HepG2 (cell line): ENCODE results near the gene CYB561. TPM values are rescaled to one million over a fixed set of nuclear protein-coding genes. Genes with fewer than 3 reads are reported as not detected.

Source experiments
- AKAP8 ChIP-seq: sonication (generic); formaldehyde crosslinking; IDR thresholded peaks from 2 replicates; pipeline ENCODE4 v1.5.1; 2020; ENCODE audit warnings: mild to moderate bottlenecking, missing genetic modification reagents
- ATF3 ChIP-seq: sonication (generic); formaldehyde crosslinking; IDR thresholded peaks from 2 replicates; pipeline ENCODE4 v1.4.0; 2020; ENCODE audit warnings: missing genetic modification reagents
- BRCA1 ChIP-seq: sonication (generic); formaldehyde crosslinking; IDR thresholded peaks from 2 replicates; pipeline ENCODE4 v1.4.0; 2020; ENCODE audit warnings: missing genetic modification reagents
- CENPX ChIP-seq: sonication (generic); formaldehyde crosslinking; IDR thresholded peaks from 2 replicates; pipeline ENCODE4 v1.9.0; 2021; ENCODE audit warnings: mild to moderate bottlenecking, missing genetic modification reagents, moderate library complexity
- CHD4 ChIP-seq: fragments of 200-600 bp; sonication (generic); IDR thresholded peaks from 2 replicates; pipeline ENCODE4 v1.7.0; 2017; ENCODE audit warnings: mild to moderate bottlenecking, low read length, borderline replicate concordance
- DR1 ChIP-seq: sonication (generic); formaldehyde crosslinking; IDR thresholded peaks from 2 replicates; pipeline ENCODE4 v1.8.0; 2021; ENCODE audit warnings: mild to moderate bottlenecking, missing genetic modification reagents, inconsistent platforms
- GZF1 ChIP-seq: sonication (generic); formaldehyde crosslinking; IDR thresholded peaks from 2 replicates; pipeline ENCODE4 v1.5.1; 2020; ENCODE audit warnings: mild to moderate bottlenecking, missing genetic modification reagents
- MIER2 ChIP-seq: IDR thresholded peaks from 2 replicates; pipeline ENCODE4 v1.6.1; 2016; ENCODE audit warnings: missing biosample characterization, missing genetic modification reagents
- PAF1 ChIP-seq: IDR thresholded peaks from 2 replicates; pipeline ENCODE4 v1.6.1; 2016; ENCODE audit warnings: missing genetic modification reagents, missing compliant biosample characterization
- SAP130 ChIP-seq: IDR thresholded peaks from 2 replicates; pipeline ENCODE4 v1.6.1; 2016; ENCODE audit warnings: low read depth
- ZKSCAN5 ChIP-seq: sonication (generic); formaldehyde crosslinking; IDR thresholded peaks from 2 replicates; pipeline ENCODE4 v1.5.1; 2020; ENCODE audit warnings: mild to moderate bottlenecking, missing genetic modification reagents
- ZNF333 ChIP-seq: sonication (generic); formaldehyde crosslinking; IDR thresholded peaks from 2 replicates; pipeline ENCODE4 v1.4.0; 2020; ENCODE audit warnings: mild to moderate bottlenecking, missing genetic modification reagents, borderline replicate concordance
- ZNF335 ChIP-seq: sonication (generic); formaldehyde crosslinking; IDR thresholded peaks from 2 replicates; pipeline ENCODE4 v1.4.0; 2020; ENCODE audit warnings: missing genetic modification reagents
- ZNF432 ChIP-seq: sonication (generic); formaldehyde crosslinking; IDR thresholded peaks from 2 replicates; pipeline ENCODE4 v1.5.0; 2020; ENCODE audit warnings: missing genetic modification reagents, mild to moderate bottlenecking, borderline replicate concordance
- ZNF44 ChIP-seq: sonication (generic); formaldehyde crosslinking; IDR thresholded peaks from 2 replicates; pipeline ENCODE4 v1.5.1; 2020; ENCODE audit warnings: mild to moderate bottlenecking, missing genetic modification reagents
- ZNF547 ChIP-seq: sonication (generic); formaldehyde crosslinking; IDR thresholded peaks from 2 replicates; pipeline ENCODE4 v1.5.1; 2020; ENCODE audit warnings: mild to moderate bottlenecking, missing genetic modification reagents
- ZNF556 ChIP-seq: sonication (generic); formaldehyde crosslinking; IDR thresholded peaks from 2 replicates; pipeline ENCODE4 v1.4.0; 2020; ENCODE audit warnings: mild to moderate bottlenecking, missing genetic modification reagents, borderline replicate concordance
- ZNF558 ChIP-seq: sonication (generic); formaldehyde crosslinking; IDR thresholded peaks from 2 replicates; pipeline ENCODE4 v1.9.0; 2022; ENCODE audit warnings: mild to moderate bottlenecking, missing genetic modification reagents, borderline replicate concordance
- ZNF816 ChIP-seq: sonication (generic); formaldehyde crosslinking; IDR thresholded peaks from 2 replicates; pipeline ENCODE4 v1.8.0; 2022; ENCODE audit warnings: missing genetic modification reagents, mild to moderate bottlenecking, borderline replicate concordance
- polyA plus RNA-seq, 8 experiments: library from polyadenylated mRNA; depleted of rRNA in 3 of 8; stranded (reverse) in 7 of 8; unstranded in 1 of 8; fragments of >200 nt; fragmentation: Illumina TruSeq in 4 of 8; extraction: Trizol in 4 of 8; gene quantifications; 2 replicates each; pipeline versions ENCODE4 v1.2.1 to v1.2.3, GENCODE V29; 2011 to 2016; ENCODE audit warnings: low read depth in 4 of 8, missing spikeins in 1 of 8, mixed read lengths in 1 of 8; ENCODE audit not compliant: insufficient read depth in 1 of 8
- total RNA-seq, 5 experiments: library from RNA; depleted of rRNA; stranded (reverse); fragments of >200 nt; fragmentation: Illumina TruSeq; extraction: Trizol; gene quantifications; 2 replicates each; pipeline ENCODE4 v1.2.3, GENCODE V29; 2016; ENCODE audit warnings: low read depth in 1 of 5
- TF ChIP-seq, protein P1 (sequence below): IDR thresholded peaks from 2 replicates; pipeline ENCODE4 v1.6.1; 2016; ENCODE audit warnings: low read depth, borderline replicate concordance
- TF ChIP-seq, protein P2 (sequence below): sonication (generic); formaldehyde crosslinking; IDR thresholded peaks from 2 replicates; pipeline ENCODE4 v1.4.0; 2020; ENCODE audit warnings: missing genetic modification reagents
- TF ChIP-seq, protein P3 (sequence below): sonication (generic); formaldehyde crosslinking; conservative IDR thresholded peaks from 2 replicates; pipeline ENCODE4 v1.4.0; 2020; ENCODE audit warnings: missing genetic modification reagents
- TF ChIP-seq, protein P4 (sequence below): sonication (generic); formaldehyde crosslinking; IDR thresholded peaks from 2 replicates; pipeline ENCODE4 v1.8.0; 2022; ENCODE audit warnings: mild to moderate bottlenecking, missing genetic modification reagents, moderate library complexity
- TF ChIP-seq, protein P5 (sequence below): IDR thresholded peaks from 2 replicates; pipeline ENCODE4 v1.6.1; 2016; ENCODE audit warnings: control low read depth
- TF ChIP-seq, protein P6 (sequence below): sonication (generic); formaldehyde crosslinking; IDR thresholded peaks from 2 replicates; pipeline ENCODE4 v1.4.0; 2020; ENCODE audit warnings: low read depth, mild to moderate bottlenecking, missing genetic modification reagents

The CYB561 gene
- total and polyA plus RNA-seq, 2 of the 13 experiments (the other 11 are each of a cell fraction or from before 2014, with no cell fraction given) = 1.5 to 6.7 TPM

DNA sequence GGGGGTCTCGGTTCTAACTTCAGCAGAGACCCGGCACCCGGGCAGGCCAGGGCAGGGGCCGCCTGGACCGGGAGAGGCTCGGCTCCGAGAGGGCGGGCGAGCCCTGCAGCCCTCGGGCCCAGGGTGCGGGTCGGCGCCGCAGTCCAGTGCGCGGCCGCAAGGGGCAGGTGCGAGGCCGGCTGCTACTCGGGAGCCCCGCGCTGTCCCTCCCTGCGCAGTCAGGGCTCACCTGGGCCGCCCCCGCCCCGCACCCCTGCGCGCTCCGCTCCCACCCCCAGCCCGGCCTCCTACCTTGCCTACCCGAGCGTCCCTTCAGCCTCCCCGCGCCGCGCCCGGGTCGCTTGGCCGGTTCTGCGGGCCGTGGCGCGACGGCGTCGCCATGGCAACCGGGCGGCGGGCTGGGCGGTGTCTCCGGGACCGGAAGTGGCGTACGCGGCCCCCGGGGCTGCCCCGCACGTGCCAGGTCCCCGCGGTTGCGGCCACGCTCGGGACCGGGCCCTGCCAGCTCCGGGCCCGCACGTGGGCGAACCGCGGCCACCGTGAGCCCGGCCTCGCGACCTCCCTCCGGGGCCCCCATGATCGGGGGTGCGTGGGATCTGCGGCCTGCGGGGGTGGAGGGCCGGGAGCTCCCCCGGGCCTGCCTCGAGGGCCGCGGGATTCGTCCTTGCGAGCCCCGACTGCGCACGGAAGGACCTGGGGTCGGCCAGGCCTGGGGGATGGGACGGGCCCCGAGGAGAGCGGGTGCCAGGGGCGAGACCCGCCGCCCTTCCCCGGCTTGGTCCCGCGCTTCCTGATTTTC, at the start of gene CYB561 (continued):
- no peak for TF ChIP-seq ZNF432
- TF ChIP-seq ZNF44 (CRISPR knock-in tag) = no peak
- no peak for TF ChIP-seq ATF3 (CRISPR knock-in tag)
- TF ChIP-seq ZNF547 (CRISPR knock-in tag) = no peak
- TF ChIP-seq, protein P1, sequence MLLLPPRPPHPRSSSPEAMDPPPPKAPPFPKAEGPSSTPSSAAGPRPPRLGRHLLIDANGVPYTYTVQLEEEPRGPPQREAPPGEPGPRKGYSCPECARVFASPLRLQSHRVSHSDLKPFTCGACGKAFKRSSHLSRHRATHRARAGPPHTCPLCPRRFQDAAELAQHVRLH (CRISPR knock-in tag) = no peak
- no peak for TF ChIP-seq PAF1
- TF ChIP-seq GZF1 = no peak
- no peak for TF ChIP-seq ZNF558 (CRISPR knock-in tag)
- TF ChIP-seq, protein P2, sequence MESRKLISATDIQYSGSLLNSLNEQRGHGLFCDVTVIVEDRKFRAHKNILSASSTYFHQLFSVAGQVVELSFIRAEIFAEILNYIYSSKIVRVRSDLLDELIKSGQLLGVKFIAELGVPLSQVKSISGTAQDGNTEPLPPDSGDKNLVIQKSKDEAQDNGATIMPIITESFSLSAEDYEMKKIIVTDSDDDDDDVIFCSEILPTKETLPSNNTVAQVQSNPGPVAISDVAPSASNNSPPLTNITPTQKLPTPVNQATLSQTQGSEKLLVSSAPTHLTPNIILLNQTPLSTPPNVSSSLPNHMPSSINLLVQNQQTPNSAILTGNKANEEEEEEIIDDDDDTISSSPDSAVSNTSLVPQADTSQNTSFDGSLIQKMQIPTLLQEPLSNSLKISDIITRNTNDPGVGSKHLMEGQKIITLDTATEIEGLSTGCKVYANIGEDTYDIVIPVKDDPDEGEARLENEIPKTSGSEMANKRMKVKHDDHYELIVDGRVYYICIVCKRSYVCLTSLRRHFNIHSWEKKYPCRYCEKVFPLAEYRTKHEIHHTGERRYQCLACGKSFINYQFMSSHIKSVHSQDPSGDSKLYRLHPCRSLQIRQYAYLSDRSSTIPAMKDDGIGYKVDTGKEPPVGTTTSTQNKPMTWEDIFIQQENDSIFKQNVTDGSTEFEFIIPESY = peak; percentile 32; the same call in 1 of the 2 replicates
- TF ChIP-seq CHD4 = no peak
- TF ChIP-seq DR1 = no peak
- no peak for TF ChIP-seq ZNF335
- no peak for TF ChIP-seq ZNF333
- TF ChIP-seq SAP130 (CRISPR knock-in tag) = 0 out of 2 replicates have a peak, but pooled peaks have one; percentile 33
- TF ChIP-seq ZNF816 (CRISPR knock-in tag) = no peak
- TF ChIP-seq, protein P3, sequence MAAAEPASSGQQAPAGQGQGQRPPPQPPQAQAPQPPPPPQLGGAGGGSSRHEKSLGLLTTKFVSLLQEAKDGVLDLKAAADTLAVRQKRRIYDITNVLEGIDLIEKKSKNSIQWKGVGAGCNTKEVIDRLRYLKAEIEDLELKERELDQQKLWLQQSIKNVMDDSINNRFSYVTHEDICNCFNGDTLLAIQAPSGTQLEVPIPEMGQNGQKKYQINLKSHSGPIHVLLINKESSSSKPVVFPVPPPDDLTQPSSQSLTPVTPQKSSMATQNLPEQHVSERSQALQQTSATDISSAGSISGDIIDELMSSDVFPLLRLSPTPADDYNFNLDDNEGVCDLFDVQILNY (CRISPR knock-in tag) = no peak; the same call in 1 of the 2 replicates
- TF ChIP-seq, protein P4, sequence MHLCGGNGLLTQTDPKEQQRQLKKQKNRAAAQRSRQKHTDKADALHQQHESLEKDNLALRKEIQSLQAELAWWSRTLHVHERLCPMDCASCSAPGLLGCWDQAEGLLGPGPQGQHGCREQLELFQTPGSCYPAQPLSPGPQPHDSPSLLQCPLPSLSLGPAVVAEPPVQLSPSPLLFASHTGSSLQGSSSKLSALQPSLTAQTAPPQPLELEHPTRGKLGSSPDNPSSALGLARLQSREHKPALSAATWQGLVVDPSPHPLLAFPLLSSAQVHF (CRISPR knock-in tag) = no peak
- TF ChIP-seq BRCA1 (CRISPR knock-in tag) = no peak
- TF ChIP-seq ZNF556 (CRISPR knock-in tag) = 0 out of 2 replicates have a peak, but pooled peaks have one; percentile 13
- no peak for TF ChIP-seq CENPX (CRISPR knock-in tag)
- TF ChIP-seq MIER2 (CRISPR knock-in tag) = no peak
- no peak for TF ChIP-seq AKAP8 (CRISPR knock-in tag)
- TF ChIP-seq, protein P5, sequence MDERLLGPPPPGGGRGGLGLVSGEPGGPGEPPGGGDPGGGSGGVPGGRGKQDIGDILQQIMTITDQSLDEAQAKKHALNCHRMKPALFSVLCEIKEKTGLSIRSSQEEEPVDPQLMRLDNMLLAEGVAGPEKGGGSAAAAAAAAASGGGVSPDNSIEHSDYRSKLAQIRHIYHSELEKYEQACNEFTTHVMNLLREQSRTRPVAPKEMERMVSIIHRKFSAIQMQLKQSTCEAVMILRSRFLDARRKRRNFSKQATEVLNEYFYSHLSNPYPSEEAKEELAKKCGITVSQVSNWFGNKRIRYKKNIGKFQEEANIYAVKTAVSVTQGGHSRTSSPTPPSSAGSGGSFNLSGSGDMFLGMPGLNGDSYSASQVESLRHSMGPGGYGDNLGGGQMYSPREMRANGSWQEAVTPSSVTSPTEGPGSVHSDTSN (CRISPR knock-in tag) = no peak
- TF ChIP-seq, protein P6, sequence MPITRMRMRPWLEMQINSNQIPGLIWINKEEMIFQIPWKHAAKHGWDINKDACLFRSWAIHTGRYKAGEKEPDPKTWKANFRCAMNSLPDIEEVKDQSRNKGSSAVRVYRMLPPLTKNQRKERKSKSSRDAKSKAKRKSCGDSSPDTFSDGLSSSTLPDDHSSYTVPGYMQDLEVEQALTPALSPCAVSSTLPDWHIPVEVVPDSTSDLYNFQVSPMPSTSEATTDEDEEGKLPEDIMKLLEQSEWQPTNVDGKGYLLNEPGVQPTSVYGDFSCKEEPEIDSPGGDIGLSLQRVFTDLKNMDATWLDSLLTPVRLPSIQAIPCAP (CRISPR knock-in tag) = no peak
- TF ChIP-seq ZKSCAN5 = no peak
